Measurements from ENCODE around the gene PPARG.
"Not testable (repeated sequence)": the region's sequence is repeated elsewhere in the genome, so short reads cannot be mapped to it uniquely, and the experiment has no call there.

PPARG gene

GRCh38 chr3:12288182-12289129 lies at the start of gene PPARG:
TSS of gene PPARG (plus strand) at chr3:12289070. CDS start at chr3:12379712, 90,642 bp downstream.
- DNase-seq: peak in 1 of 2 donors; percentile 43

DNA sequence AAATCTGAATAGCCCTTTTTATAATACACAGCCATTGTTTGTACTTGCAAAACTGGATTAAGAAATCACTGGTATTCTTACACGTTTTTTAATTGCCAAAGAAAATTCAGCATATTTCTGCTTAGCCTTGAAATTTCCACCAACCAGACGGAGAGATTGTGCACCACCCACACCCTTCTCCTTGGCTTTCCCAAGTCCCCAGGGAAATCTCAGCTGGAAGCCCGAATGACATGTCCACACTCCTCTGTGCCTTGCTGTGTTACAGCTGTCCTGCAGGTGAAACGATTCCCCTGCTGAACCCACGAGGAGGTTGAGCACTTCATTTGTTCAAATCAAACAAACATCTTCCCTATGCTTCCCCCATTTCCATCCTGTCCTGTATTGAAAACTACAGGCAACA lies 49.6 kb upstream of the PPARG start:
- DNase-seq: no peak

GRCh38 chr3:12242772-12243171 lies 46.1 kb upstream of the PPARG start:
- no peak for DNase-seq

GRCh38 chr3:12246497-12247163 lies 42.2 kb upstream of the PPARG start:
- no peak for DNase-seq

GRCh38 chr3:12247411-12247810 lies 41.5 kb upstream of the PPARG start:
- DNase-seq: no peak

DNA sequence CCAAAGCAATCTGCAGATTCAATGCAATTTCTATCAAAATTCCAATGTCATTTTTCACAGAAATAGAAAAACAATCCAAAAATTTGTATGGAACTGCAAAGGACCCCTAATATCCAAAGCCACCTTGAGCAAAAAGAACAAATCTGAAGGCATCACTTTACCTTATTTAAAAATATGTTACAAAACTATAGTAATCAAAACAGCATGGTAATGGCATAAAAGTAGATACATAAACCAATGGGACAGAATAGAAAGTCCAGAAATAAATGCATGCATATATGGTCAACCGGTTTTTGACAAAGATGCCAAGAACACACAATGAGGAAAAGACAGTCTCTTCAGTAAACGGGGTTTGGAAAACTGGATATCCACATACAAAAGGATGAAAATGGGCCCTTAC lies 39.4 kb upstream of the PPARG start:
- DNase-seq: no peak

GRCh38 chr3:12252889-12253288 lies 36.0 kb upstream of the PPARG start:
- no peak for DNase-seq

GRCh38 chr3:12253516-12254343 lies 35.1 kb upstream of the PPARG start:
- DNase-seq: no peak

DNA sequence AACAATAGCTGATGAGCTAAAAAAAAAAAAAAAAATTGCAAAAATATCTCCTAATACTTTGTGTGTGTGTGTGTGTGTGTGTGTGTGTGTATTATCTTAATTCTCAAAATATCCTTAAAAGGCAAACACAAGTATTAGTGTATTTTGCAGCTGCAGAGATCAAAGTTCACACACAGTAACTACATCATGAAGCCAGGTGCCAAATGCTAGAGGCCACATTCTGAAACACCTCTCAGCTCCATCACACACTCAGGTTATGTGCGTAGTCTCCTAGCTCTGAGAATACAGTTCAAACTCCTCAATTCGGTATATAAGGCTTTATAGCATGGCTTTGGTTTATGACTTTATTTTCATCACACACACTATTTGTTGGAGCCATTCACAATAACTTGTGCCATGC lies 33.5 kb upstream of the PPARG start:
- DNase-seq: no peak

DNA sequence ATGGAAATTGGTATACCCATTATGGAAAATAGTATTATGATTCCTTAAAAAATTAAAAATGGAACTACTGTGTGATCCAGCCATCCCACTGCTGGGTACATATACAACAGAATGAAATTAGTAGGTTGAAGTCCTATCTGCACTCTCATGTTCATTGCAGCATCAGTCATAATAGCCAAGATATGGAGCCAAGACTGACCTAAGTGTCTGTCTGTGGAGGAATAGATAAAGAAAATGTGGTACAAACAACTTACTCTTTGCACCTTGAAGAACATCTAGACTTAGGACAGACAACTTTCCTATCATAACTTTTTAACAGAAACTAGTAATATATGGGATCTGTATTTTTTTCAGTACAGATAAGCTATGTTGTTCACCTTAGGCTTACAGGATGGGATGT lies 30.0 kb upstream of the PPARG start:
- DNase-seq: no peak

DNA sequence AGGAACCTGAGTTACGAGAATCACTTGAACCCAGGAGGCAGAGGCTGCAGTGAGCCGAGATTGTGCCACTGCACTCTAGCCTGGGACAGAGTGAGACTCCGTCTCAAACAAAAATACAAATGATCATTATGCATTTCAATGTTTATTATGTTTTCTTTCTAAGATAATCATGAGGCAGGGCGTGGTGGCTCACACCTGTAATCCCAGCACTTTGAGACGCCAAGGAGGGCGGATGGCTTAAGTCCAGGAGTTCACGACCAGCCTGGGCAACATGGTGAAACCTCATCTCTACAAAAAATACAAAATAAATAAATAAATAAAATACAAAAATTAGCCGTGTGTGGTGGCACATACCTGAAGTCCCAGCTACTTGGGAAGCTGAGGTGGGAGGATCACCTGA lies 26.7 kb upstream of the PPARG start:
- DNase-seq: not testable (repeated sequence)

- peak; percentile 49 to 77 for DNase-seq
Measured at GRCh38 chr3:12265508-12265907, 23.4 kb upstream of the PPARG start.

- DNase-seq: no peak
Measured at GRCh38 chr3:12266038-12266437, 22.8 kb upstream of the PPARG start.

- DNase-seq: no peak
Measured at GRCh38 chr3:12267376-12268030, 21.4 kb upstream of the PPARG start.

DNA sequence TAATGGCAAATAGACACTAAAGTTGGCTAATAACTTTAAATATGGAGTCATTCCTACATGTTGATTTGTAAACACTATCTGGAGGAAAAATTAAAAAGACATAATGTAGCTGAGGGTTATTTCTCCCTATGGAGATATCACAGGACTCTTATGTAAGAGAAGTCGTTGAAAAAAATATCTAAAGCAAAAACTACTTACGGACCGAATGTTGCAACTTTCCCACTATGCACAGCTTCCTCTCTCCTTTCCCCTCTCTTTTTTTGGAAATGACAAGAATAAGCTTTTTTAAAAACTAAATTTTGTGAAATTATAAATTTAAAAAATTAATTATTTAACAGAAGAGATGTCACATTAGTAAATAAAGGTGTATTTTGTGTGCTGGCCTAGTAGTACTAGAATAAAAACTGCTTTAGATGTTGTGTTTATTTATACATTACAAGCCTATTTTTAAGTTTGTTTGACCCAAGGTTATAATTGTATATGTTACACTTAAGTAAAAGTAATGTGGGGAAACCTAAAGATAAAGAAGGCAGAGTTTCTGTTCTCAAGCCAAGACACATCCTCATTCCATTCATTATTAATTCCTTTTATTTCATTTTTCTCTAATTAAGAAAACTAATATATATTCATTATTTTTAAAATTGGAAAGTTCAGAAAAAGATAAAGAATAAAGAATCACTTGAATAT lies 20.7 kb upstream of the PPARG start:
- peak; percentile 53 to 66 for DNase-seq

GRCh38 chr3:12270976-12271375 lies 17.9 kb upstream of the PPARG start:
- DNase-seq: no peak

DNA sequence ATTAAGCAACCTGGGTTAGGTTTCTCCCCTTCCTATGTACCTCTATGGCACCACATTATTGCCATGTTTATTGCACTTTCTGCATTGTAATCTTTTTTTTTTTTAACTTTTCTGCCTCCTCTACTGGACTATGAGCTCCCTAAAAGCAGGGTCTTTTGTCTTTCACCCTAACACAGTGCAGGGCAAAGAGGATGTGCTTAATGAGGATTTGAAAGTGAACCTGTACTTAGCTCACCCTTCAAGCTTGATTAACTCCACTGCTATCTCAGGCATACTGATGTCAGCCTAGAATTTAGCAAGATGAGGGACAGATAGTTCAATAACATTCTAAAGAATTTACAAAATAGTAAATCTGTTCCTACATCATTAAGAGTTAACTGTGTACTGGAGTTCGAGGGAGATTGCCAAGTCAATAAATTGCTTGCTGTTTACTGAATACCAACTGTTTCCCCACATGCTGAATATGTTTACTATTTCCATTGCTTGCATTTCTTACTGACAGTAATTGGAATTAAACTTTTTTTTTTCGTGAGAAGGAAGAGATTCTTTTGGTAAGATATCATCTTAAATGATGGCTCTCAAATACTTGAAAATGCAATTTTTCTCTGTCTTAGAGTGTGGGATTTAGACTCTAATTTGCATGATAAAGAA lies 15.7 kb upstream of the PPARG start:
- no peak for DNase-seq

GRCh38 chr3:12275974-12276650 lies 12.8 kb upstream of the PPARG start:
- DNase-seq: peak; percentile 59 to 60

- not testable (repeated sequence) for DNase-seq
Measured at GRCh38 chr3:12276827-12277226, 12.0 kb upstream of the PPARG start.

GRCh38 chr3:12278566-12278965 lies 10.3 kb upstream of the PPARG start:
- DNase-seq: no peak
